Embryonic facial prominence (tissue), 1 donor: ENCODE data around the gene SLC15A4.
A peak's percentile ranks its signal among the peaks of the same experiment; 100 is the strongest.
"Not testable (repeated sequence)": the region's sequence is repeated elsewhere in the genome, so short reads cannot be mapped to it uniquely, and the experiment has no call there.

Source experiments
- DNase-seq: peaks from one replicate; pipeline ENCODE4 v3.0.0-alpha.2; 2016; ENCODE audit errors: extremely low spot score

Gene SLC15A4

DNA sequence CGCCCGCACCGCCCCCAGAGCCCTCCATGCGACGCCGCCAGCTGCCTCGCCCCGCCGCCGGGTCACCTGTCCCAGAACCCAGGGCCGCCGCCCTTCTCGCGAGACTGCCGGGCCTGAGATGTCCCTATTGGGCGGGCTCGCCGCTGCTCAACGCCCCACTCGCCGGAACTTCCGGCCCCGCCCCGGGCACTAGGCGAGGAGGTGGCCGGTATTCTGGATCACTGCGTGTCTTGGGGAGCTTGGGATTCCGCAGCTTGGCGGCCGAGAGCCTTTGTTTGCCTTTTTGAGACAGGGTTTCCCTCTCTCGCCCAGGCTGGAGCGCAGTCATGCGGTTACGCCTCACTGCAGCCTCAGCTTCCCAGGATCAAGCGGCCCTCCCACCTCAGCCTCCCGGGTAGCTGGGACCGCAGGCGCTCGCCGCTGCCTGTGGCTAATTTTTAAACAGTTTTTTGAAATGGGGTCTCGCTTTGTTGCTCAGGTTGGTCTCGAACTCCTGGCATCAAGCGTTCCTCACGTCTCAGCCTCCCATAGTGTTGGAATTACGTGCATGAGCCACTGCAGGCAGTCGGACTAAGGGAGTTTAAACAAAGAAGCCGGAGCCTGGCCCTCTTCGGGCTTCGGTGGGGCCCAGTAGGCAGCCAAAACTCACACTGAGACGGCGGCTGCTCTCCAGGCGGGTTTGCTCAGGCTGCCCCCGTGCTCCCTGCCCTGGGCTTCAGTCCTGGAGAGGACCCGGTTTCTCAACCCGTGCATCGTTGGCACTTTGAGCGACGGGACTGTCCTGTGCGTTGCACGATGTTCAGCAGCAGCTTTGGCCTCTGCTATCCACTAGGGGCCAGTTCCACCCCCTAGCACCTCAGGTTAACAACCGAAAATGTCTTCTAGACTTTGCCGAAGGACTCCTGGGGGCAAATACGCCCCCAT, at the start of gene SLC15A4:
SLC15A4 (minus strand) TSS at position 43 of the 924 bp plus-strand sequence; CDS start at position 28, 15 bp downstream.
- peak; percentile 86 for DNase-seq

DNA sequence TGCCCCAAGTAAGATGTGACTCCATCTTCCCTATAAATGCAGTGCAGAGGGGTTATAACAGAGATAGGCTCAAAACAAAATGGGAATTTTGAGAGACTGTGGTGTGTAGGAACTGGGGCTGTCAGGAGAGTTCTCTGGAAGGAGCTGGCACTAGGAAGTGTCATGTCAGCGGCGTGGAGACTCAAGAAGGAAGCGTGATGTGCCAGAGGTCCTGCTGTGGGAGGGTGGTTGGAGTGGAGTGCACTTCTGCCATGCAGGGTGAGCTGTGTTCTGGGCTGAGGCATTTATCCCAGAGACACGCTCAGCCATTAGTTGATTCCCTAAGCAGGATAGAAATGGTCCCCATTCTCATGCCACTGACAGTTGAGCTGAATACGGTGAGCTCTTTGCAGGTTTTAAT, 48.5 kb upstream of the SLC15A4 start:
- DNase-seq: no peak

DNA sequence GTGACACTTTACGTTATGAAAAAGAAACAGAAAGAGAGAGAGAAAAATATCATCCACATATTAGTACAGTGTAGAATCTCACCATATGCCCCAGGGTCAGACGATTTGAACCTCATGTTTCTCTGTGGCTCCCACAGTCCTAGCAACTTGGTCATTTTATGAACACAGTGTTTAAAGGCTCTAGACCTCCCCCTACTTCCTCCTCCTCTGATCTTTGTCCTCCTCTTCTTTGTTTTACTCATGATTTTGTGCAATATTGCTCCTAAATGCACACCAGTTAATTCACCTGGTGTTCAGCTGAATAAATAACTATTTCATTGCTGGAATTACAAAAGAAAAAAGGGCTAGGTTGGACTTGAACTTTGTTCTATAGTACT, 47.7 kb upstream of the SLC15A4 start:
- no peak for DNase-seq

DNA sequence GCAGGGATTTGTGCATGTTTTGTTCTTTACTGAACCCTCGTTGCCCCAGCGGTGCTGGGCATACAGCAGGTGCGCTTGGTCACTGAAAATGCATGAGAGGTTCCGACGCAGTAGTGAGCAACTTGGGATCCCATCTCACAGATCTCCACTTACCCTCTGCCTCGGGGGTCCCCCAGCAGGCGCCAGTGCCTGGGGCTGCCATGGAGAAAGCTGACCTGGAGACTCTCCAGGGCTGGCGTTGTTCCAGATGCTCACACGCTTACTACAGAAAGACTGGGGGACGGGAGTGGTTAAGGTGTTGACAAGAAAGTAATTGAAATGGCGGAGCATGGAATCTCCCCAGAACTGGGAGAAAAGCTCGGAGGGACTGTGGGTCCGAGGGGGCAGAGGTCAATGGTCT, 43.7 kb upstream of the SLC15A4 start:
- no peak for DNase-seq

DNA sequence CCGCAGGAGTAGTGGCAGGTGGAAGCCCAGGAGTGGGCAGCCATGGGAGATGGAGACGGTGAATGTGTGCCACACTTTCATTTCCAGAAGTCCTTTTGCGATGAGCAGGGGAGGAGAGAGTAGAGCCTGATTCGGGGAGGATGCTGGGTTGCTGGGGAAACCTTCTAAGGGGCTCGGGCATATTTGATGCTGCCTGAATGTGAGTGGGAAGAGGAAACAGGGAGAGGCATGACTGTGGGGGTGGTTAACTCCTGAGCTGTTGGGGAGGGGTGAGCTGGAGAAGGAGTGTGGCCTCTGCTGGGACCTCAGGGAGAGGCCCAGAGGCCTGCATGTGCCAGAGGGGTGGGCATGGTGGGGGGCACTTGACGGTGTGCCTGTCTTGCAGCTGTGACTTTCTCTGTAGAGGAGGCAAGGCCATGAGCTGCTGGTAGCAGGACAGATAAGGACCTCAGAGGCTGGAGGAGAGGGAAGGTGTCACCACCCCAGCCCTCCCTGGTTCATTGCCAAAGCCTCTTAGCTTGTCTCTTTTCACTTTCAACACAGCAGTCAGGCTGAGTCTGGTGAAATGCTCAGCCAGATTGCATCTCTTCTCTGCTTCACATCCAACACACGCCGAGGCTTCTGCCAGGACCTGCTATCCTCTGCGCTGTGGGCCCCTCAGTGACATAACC, 40.9 kb upstream of the SLC15A4 start:
- DNase-seq: no peak

DNA sequence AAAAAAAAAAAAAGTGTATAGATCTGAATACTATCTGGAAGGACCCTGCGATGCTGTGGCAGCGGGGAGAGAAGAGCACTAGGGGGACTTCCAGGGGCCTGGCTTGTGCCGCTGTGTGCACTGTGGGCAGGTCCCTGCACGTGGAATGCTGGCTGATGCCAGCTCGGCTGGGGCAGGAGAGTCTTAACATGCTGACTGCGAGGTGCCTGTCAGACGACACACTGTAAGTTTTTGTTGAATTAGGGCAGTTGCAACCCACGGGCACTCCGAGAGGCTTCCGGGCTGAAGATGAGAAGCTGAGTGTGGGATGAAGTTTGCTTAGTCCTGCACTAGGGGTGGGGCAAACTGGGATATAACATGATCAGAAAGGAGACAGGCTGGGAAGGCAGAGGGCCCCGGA, 40.2 kb upstream of the SLC15A4 start:
- no peak for DNase-seq

DNA sequence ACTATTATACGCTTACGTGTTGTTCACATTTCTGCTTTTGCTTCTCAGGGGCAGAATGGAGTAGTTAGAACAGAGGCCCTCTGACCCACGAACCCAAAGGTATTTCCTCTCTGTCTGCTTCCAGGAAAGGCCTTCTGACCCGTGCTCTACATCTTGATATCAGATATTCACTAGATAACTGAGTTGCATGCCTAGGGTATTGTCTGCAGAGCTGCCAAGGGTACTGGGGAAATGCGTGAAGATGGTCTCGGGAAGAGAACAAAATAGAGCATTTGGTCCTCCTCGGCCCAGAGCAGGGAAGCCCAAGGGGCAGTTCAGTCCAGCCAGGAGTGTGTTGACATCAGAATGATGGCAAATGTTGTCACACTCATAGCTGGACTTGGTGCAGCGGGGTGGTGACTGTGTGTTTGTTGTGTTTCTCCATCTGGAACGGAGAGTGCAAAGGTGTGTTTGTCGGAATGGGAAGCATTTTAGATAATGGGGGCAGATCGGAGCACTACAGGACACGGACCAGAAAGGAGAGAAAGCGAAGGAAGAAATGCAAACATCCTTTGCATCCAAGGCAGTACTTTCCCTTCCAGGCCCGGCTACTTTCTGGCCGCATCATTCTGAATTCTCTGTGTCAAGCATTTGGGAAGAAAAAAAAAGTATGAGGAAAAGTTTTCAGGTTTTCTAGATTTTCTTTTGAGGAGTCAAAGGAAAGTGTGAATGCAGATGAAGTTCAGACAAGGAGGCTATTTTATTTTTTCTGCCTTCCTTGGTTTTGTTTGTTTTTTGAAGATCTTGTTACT, 37.7 kb upstream of the SLC15A4 start:
- no peak for DNase-seq

DNA sequence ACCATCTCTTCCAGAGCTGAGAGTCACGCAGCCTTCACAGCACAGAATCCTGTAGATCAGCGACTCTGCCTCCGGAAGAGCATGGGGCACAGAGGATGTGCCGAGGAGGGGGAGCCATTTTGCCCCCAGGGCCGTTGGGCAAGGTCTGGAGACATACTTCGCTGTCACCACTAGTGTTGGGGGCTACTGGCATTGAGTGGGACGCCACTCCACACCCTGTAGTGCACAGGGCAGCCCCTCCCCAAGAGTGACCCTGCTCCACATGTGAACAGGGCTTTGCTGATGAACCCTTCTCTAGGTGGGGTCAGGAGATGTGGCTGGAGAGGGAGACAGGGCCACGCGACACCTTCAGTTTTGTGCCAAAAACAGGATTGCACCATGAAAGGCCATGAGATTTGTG, 35.6 kb upstream of the SLC15A4 start:
- DNase-seq: no peak

DNA sequence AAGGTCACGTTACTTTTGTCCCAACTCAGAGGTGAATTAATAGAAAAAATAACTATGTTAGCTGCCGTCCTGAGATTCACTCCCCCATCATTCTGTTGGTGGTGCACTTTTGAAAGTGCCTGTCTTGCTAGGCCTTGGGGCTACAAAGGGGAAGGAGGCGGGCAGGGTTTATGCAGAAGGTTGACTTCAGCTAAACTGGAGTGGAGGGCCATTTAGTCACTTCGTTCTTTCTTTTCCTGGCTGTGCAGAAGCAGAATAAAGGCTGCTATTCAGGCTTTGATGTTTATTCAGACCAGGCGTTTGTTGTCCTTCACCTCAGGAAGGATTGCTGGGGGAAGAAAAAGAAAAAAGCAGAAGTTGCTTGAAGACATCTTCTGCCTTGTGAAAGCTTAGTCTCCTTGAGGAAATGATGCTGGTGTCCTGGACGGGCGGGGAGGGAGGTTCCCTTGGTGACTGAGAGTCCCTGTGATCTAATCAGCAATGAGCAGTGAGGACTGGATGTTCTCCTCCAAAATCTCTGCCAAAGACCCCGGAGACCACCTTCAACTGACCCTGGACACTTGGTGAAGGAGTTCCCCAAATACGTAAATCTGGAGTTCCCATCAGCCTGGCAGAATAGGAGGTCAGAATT, 33.5 kb upstream of the SLC15A4 start:
- no peak for DNase-seq

DNA sequence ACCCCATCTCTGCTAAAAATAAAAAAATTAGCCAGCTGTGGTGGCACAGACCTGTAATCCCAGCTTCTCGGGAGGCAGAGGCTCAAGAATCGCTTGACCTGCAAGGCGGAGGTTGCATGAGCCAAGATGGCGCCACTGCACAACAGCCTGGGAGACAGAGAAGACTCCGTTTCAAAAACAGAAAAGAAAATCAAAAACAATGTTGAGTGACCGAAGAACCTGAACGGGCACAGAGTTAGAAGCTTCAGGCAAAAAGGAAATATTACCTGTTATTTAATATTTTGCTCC, 33.0 kb upstream of the SLC15A4 start:
- DNase-seq: no peak

DNA sequence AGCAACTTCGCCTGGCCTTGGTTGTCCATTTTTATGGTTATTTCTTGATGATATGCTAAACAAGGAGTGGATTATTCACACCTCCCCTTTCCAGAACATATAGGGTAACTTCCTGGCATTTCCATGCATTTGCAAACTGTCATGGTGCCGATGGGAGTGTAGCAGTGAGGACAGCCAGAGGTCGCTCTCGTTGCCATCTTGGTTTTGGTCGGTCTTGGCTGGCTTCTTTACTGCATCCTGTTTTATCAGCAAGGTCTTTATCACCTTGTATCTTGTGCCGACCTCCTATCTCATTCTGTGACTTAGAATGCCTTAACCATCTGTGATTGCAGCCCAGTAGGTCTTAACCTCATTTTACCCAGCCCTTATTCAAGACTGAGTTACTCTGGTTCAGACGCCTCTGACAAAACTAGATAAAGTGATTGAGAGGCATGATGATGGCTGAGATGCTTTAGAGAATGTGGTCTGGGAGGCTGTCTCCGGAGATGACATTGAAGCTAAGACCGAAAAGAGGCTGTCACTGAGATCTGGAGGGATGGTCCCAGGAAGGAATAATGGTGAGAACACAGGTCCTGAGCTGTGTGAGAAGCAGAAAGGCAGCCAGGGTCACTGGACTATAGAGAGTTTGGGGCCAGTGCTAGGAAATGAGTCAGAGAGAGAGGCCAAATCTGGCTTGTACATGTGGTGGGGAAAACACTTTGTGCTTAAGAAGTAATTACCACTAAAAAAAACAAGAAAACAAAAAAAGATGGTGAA, 32.5 kb upstream of the SLC15A4 start:
- DNase-seq: no peak

DNA sequence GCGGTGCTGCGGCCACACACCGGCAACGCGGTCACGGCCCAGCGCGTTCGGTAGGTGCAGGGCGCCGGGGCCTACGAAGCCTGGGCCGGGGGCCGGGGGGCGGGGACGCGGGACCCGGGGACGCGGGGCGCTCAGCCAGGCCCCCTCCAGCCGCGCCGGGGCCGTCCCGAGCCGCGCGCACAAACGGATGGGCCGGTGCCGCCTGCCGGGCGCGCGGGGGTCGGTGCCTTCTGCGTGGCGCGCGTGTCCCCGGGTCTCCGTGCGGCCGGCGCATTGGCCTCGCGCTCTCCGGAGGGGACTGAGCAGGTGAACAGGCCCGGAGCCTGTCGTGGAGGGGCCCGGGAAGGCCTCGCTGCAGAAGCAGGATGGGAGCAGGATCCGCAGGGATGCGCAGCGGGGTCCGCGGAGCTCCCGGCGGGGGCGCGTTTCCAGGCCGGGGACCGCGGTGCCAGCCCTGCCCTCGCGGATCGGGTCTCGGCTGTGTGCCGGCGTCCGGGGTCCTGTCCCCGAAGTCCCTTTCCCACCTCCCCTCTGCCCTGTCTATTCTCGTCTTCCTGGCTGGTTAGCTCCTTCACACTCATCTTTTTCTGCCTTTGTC, 29.9 kb upstream of the SLC15A4 start:
- no peak for DNase-seq

DNA sequence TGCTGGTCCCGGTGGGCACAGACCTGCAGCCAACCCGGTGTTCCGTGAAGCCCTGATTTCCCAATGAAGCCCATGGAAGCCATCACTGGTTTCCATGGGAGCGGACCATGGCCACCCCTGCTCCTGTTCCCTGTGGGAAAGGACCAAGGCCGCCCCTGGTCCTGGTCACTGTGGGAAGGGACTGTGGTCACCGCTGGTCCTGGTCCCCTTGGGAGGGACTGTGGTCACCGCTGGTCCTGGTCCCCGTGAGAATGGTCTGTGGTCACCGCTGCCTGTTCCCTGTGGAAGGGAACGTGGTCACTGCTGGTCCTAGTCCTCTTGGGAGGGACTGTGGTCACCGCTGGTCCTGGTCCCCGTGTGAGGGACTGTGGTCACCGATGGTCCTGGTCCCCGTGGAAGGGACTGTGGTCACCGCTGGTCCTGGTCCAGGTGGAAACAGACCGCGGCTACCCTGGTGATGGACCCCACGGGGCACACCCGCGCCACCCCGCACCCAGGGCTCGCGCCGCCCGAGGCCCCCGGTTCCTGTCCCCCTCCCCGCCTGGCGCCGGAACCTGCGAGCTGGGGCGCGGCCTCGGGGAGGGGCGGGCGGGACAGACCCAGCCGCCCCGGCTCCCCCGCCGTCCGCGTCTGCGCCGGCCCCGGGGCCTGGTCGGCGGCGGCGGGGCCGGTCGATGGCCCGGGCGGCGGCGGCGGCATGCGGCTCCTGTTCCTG, 29.3 kb upstream of the SLC15A4 start, which contains the start of gene GLT1D1:
GLT1D1 (plus strand) TSS at position 594 of the 715 bp plus-strand sequence; CDS start at position 698, 104 bp downstream.
- DNase-seq: no peak

DNA sequence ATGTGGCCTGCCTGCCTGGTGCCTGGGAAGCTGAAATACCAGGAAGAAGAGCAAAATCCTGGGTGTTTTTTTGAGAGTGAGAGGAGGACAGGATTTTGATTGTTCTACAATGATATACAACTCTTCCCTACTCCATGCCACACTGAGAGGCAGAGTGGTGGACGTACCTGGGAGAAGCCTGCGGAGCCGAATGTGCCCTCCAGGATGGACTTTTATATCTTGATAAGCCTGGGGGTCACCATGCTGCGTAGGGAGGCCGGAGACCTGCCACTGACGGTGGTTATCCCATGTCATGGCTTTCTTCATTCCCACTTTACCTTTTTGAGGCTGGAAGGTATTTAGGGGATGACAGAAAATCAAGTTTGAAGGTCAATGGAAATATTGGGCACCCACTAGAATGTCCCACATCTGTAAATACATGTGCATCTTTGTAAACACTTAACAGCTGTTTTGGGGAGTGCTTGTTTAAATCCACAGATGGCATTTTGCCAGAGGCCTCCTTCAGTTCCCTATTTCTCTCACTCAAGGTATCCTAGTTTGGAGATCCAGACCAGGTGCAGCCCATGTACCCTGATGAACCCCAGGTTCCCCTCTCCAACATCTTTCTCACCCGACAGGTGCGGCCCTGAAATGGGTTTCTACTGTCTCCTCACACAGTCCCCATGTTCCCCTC, 28.4 kb upstream of the SLC15A4 start:
- DNase-seq: no peak

DNA sequence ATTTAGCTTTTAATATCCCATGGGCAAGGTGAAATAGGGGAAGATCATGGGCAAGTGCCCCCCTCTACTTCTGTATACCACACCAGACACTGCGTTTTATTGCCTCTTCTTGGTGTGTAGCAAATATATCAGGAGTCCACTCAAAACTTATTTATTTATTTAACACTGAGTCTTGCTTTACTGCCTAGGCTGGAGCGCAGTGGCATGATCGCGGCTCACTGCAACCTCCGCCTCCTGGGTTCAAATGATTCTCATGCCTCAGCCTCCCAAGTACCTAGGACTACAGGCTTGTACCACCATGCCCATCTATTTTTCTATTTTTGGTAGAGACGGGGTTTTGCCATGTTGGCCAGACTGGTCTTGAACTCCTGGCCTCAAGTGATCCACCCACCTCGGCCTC, 27.7 kb upstream of the SLC15A4 start:
- DNase-seq: not testable (repeated sequence)

DNA sequence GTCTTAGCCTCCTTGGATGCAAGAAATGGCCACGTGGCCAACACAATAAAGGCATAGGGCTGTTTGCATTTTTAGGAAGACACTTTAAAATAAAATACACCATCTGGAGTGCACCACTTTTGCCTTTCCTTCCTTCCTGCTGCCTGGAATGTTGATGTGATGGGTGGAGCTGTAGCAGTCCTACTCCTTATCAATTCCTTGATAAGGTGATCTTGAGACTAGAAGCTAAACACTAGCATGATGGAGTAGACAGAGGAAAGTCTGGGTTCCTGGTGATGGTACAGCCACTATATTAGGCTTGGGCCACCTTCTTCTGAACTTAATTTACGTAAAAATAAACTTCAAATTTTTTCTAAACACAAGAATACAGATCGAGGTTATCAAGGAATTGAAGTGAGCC, 26.6 kb upstream of the SLC15A4 start:
- no peak for DNase-seq

DNA sequence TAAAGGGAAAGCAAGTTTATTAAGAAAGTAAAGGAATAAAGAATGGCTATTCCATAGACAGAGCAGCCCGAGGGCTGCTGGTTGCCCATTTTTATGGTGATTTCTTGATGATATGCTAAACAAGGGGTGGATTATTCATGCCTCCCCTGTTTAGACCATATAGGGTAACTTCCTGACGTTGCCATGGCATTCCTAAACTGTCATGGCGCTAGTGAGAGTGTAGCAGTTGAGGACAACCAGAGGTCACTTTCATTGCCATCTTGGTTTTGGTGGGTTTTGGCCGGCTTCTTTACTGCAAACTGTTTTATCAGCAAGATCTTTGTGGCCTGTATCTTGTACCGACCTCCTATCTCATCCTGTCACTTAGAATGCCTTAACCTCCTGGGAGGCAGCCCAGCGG, 26.0 kb upstream of the SLC15A4 start:
- not testable (repeated sequence) for DNase-seq

DNA sequence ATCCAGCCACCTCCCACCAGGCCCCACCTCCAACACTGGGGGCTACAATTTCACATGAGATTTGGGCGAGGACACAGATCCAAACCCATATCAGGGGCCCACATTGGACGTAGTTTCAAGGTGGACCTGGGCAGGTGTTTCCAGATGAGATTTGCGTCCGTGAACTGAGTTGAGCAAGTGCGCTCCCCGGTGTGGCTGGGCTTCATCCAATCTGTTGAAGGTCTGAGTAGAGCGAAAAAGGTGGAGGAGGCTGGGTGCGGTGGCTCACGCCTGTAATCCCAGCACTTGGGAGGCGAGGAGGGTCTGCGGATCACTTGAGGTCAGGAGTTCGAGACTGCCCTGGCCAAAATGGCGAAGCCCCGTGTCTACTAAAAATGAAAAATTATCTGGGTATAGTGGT, 24.6 kb upstream of the SLC15A4 start:
- DNase-seq: no peak

DNA sequence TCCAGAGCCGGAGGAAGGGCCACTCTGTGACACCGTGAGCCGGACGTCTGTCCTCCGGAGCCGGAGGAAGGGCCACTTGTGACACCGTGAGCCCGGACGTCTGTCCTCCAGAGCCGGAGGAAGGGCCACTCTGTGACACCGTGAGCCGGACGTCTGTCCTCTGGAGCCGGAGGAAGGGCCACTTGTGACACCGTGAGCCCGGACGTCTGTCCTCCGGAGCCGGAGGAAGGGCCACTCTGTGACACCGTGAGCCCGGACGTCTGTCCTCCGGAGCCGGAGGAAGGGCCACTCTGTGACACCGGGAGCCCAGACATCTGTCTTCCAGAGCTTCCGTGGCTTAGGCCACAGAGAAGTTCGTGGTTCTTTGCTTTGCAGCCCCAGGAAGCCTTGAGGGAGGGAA, 22.9 kb upstream of the SLC15A4 start:
- DNase-seq: not testable (repeated sequence)
